Endodermal cell (in vitro differentiated cells): ENCODE data around the gene SATB2. TPM values are rescaled to one million over a fixed set of nuclear protein-coding genes. Genes with fewer than 3 reads are reported as not detected.
A peak's percentile ranks its signal among the peaks of the same experiment; 100 is the strongest.

ENCODE experiments used
- DNase-seq: peaks from one replicate; pipeline ENCODE4 v3.0.0-alpha.2; 2017
- H3K27ac ChIP-seq: 2 replicates; pipeline ENCODE4 v1.5.1; 2013; ENCODE audit warnings: mild to moderate bottlenecking, low read depth, low read length, moderate library complexity
- H3K27me3 ChIP-seq: 2 replicates; pipeline ENCODE4 v1.6.1; 2013; ENCODE audit warnings: mild to moderate bottlenecking, low read length, moderate library complexity; ENCODE audit not compliant: insufficient read depth, control insufficient read depth, poor library complexity, severe bottlenecking
- H3K36me3 ChIP-seq: 2 replicates; pipeline ENCODE4 v1.7.0; 2013; ENCODE audit warnings: mild to moderate bottlenecking, low read length, moderate library complexity; ENCODE audit not compliant: control insufficient read depth, insufficient read depth
- H3K4me1 ChIP-seq: one replicate; pipeline ENCODE4 v1.7.0; 2013; ENCODE audit warnings: low read length; ENCODE audit not compliant: control insufficient read depth, insufficient read depth
- H3K4me3 ChIP-seq: 2 replicates; pipeline ENCODE4 v1.5.1; 2013; ENCODE audit warnings: mild to moderate bottlenecking, low read length, moderate library complexity
- H3K9ac ChIP-seq: 2 replicates; pipeline ENCODE4 v1.6.1; 2013; ENCODE audit warnings: mild to moderate bottlenecking, low read length, moderate library complexity; ENCODE audit not compliant: poor library complexity, severe bottlenecking; ENCODE audit errors: extremely low read depth
- H3K9me3 ChIP-seq: 2 replicates; pipeline ENCODE4 v1.6.1; 2013; ENCODE audit warnings: mild to moderate bottlenecking, low read length, moderate library complexity; ENCODE audit not compliant: control insufficient read depth
- H3K27ac Mint-ChIP-seq: 2 replicates; pipeline ENCODE4 v1.8.0; 2020; ENCODE audit warnings: mixed read lengths
- H3K27me3 Mint-ChIP-seq: 2 replicates; pipeline ENCODE4 v1.8.0; 2021; ENCODE audit warnings: mild to moderate bottlenecking, mixed read lengths; ENCODE audit not compliant: insufficient read depth
- H3K36me3 Mint-ChIP-seq: 2 replicates; pipeline ENCODE4 v1.8.0; 2020; ENCODE audit warnings: low read depth, mixed read lengths
- H3K4me1 Mint-ChIP-seq: 2 replicates; pipeline ENCODE4 v1.8.0; 2020; ENCODE audit warnings: mixed read lengths
- H3K4me3 Mint-ChIP-seq: 2 replicates; pipeline ENCODE4 v1.8.0; 2020; ENCODE audit warnings: mild to moderate bottlenecking, moderate library complexity, mixed read lengths
- H3K9me3 Mint-ChIP-seq: 2 replicates; pipeline ENCODE4 v1.8.0; 2020; ENCODE audit warnings: mild to moderate bottlenecking, mixed read lengths
- WGBS, 2 experiments: methylation state at CpG; one replicate each; pipeline versions ENCODE4 v1.1.5 to v1.1.7; 2013; ENCODE audit warnings: missing lambda C conversion rate in 2 of 2, mixed read lengths in 1 of 2; ENCODE audit not compliant: insufficient coverage in 1 of 2, insufficient read length in 1 of 2; 5-methylcytosine and 5-hydroxymethylcytosine counted together
- total RNA-seq, 2 donors: library from RNA; stranded (reverse); fragmentation: NEBNext Ultra II Directional in 1 of 2; extraction: Animal tissue kit (Norgen Biotek cat#: 25700) in 1 of 2; gene quantifications; 2 replicates in 1 of 2; 3 replicates in 1 of 2; pipeline ENCODE4 v1.2.1, GENCODE V29; 2021
- TF ChIP-seq, protein P1 (sequence below): fragments of 200-600 bp; sonication (generic); conservative IDR thresholded peaks from 2 replicates; pipeline ENCODE4 v1.5.0; 2021; ENCODE audit warnings: antibody characterized with exemption, mild to moderate bottlenecking

Gene SATB2
- total RNA-seq, 2 donors from 2014 or later = 2.4 to 3.0 TPM

DNA sequence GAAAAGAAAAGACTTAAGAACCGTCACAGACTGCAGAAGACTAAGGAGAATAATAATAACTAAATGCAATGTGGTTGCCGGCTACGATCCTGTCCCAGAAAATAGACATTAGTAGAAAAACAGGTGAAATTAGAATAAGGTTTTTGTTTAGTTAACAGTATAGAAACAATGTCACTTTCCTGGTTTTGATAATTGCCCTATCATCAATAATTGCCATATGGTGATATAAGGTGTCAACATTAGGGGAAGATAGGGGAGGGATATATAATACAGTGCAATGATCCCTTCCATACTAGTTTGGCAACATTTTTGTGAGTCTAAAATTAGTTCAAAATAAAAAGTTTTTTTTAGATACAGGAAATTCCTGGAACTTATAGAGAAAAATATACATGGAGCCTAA, 144.8 kb downstream of the SATB2 start:
- Histone ChIP-seq H3K4me1 (no peaks in the 10 kb centered on the region), H3K9me3 (no peaks in the 10 kb centered on the region), H3K27ac (no peak overlapping the region), H3K4me3 (no peak overlapping the region), H3K9ac (no peak overlapping the region), H3K36me3 (no peaks in the 10 kb centered on the region), H3K27me3 (no peaks in the 10 kb centered on the region)
- DNase-seq = no peak
- TF ChIP-seq, protein P1, sequence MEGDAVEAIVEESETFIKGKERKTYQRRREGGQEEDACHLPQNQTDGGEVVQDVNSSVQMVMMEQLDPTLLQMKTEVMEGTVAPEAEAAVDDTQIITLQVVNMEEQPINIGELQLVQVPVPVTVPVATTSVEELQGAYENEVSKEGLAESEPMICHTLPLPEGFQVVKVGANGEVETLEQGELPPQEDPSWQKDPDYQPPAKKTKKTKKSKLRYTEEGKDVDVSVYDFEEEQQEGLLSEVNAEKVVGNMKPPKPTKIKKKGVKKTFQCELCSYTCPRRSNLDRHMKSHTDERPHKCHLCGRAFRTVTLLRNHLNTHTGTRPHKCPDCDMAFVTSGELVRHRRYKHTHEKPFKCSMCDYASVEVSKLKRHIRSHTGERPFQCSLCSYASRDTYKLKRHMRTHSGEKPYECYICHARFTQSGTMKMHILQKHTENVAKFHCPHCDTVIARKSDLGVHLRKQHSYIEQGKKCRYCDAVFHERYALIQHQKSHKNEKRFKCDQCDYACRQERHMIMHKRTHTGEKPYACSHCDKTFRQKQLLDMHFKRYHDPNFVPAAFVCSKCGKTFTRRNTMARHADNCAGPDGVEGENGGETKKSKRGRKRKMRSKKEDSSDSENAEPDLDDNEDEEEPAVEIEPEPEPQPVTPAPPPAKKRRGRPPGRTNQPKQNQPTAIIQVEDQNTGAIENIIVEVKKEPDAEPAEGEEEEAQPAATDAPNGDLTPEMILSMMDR = no peak
- Mint-ChIP-seq H3K27ac (no peak overlapping the region), H3K4me3 (no peak overlapping the region), H3K36me3 (no peaks in the 10 kb centered on the region), H3K4me1 (peaks cover 5% of the 10 kb centered on the region), H3K9me3 (no peaks in the 10 kb centered on the region), H3K27me3 (no peaks in the 10 kb centered on the region)
- 94 to 96% methylated on average over 3 of the region's 3 CpGs for WGBS, 2 experiments

- Mint-ChIP-seq H3K4me3 (no peak overlapping the region), H3K4me1 (peaks cover 5% of the 10 kb centered on the region), H3K27me3 (no peaks in the 10 kb centered on the region), H3K9me3 (no peaks in the 10 kb centered on the region), H3K36me3 (no peaks in the 10 kb centered on the region), H3K27ac (no peak overlapping the region)
- Histone ChIP-seq H3K36me3 (no peaks in the 10 kb centered on the region), H3K9me3 (no peaks in the 10 kb centered on the region), H3K4me1 (no peaks in the 10 kb centered on the region), H3K27me3 (no peaks in the 10 kb centered on the region), H3K27ac (peak overlapping the region; percentile 16), H3K9ac (no peak overlapping the region), H3K4me3 (no peak overlapping the region)
- no peak for DNase-seq
- TF ChIP-seq, protein P1 = no peak
- 92 to 94% methylated on average over 5 to 7 of the region's 7 CpGs for WGBS, 2 experiments
Observed at GRCh38 chr2:199310771-199311585, 146.8 kb downstream of the SATB2 start.

DNA sequence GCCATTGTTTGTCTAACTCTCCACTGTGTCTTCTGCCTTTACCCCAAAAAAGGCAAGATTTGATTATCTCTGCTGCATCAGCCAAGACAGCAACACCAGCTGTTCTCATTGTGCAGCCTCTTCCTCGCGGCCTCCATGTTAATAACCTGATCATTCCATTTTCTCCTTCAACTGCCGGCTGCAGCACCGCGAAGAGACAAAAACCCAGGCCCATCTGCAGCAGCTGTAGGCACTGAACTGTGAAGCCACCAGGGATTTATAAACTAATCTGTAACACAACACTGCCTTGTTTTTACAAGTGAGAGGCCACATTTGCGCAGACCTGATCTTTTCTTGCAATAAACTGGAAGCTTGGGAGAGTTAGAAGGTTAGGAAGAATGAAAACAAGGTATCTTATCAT, 147.8 kb downstream of the SATB2 start:
- TF ChIP-seq, protein P1 = no peak
- Histone ChIP-seq H3K9me3 (no peaks in the 10 kb centered on the region), H3K9ac (no peak overlapping the region), H3K27ac (peak overlapping the region; percentile 65), H3K4me1 (no peaks in the 10 kb centered on the region), H3K27me3 (no peaks in the 10 kb centered on the region), H3K36me3 (no peaks in the 10 kb centered on the region), H3K4me3 (no peak overlapping the region)
- no peaks in the 10 kb centered on the region for H3K9me3 Mint-ChIP-seq
- H3K36me3 Mint-ChIP-seq = no peaks in the 10 kb centered on the region
- no peak overlapping the region for H3K4me3 Mint-ChIP-seq
- no peak overlapping the region for H3K27ac Mint-ChIP-seq
- DNase-seq = no peak
- 86 to 97% methylated on average over 1 to 6 of the region's 6 CpGs for WGBS, 2 experiments
- H3K4me1 Mint-ChIP-seq = no peaks in the 10 kb centered on the region
- no peaks in the 10 kb centered on the region for H3K27me3 Mint-ChIP-seq
